ENCODE data around the gene DYSF. TPM values are rescaled to one million over a fixed set of nuclear protein-coding genes. Genes with fewer than 3 reads are reported as not detected.
A peak's percentile ranks its signal among the peaks of the same experiment; 100 is the strongest.

The DYSF gene
- total RNA-seq, 1 experiment from 2014 or later: 5.5 TPM

GRCh38 chr2:71695235-71696120, 242.1 kb downstream of the DYSF start:
- Histone ChIP-seq H3K9ac (ENCODE audit: extremely low read depth, insufficient read length, low read length) (no peak overlapping the region), H4K20me1 (ENCODE audit: control insufficient read depth, insufficient read depth, insufficient read length) (no peaks in the 10 kb centered on the region), H3K18ac (ENCODE audit: insufficient read length, low read depth, low read length) (peak overlapping the region; percentile 39), H4K5ac (ENCODE audit: insufficient read length, low read depth, low read length) (no peak overlapping the region), H3K23me2 (ENCODE audit: insufficient read length, low read depth, low read length, poor library complexity, severe bottlenecking) (peaks cover 3% of the 10 kb centered on the region), H3T11ph (ENCODE audit: low read length) (no peak overlapping the region), H2BK120ac (ENCODE audit: low read depth, low read length, poor library complexity, severe bottlenecking) (no peak overlapping the region), H2BK12ac (ENCODE audit: insufficient read length, low read depth, low read length) (no peak overlapping the region), H3K14ac (ENCODE audit: insufficient read depth, low read length) (peak overlapping the region; percentile 67; the same call in 1 of the 2 replicates), H4K91ac (ENCODE audit: insufficient read length, low read depth, low read length) (no peak overlapping the region), H3K79me1 (ENCODE audit: insufficient read depth, low read depth, low read length, poor library complexity, severe bottlenecking) (no peaks in the 10 kb centered on the region), H3K9me3 (ENCODE audit: control insufficient read depth, low read depth, low read length) (no peaks in the 10 kb centered on the region), H2AFZ (ENCODE audit: low read length) (no peak overlapping the region), H3K4me2 (ENCODE audit: insufficient read depth, insufficient read length, low read length) (no peak overlapping the region), H2BK5ac (ENCODE audit: insufficient read length, low read length) (no peak overlapping the region), H4K8ac (replicated peaks; ENCODE audit: insufficient read length, low read depth, low read length) (no peak overlapping the region), H2AK5ac (ENCODE audit: insufficient read length, low read length) (no peak overlapping the region), H3K23ac (ENCODE audit: insufficient read length, low read depth, low read length) (no peak overlapping the region), H2BK20ac (ENCODE audit: low read depth, low read length, poor library complexity, severe bottlenecking) (no peak overlapping the region), H3K4ac (ENCODE audit: low read depth, low read length) (no peak overlapping the region), H3K4me1 (ENCODE audit: insufficient read depth, low read length) (peaks cover 8% of the 10 kb centered on the region; the same call in 1 of the 2 replicates), H3K56ac (ENCODE audit: insufficient read length, low read depth, low read length) (no peak overlapping the region), H3K27ac (ENCODE audit: insufficient read length, low read depth, low read length) (no peak overlapping the region), H3K27me3 (ENCODE audit: insufficient read depth, low read length) (no peaks in the 10 kb centered on the region), H2BK15ac (ENCODE audit: low read depth, low read length) (no peak overlapping the region), H3K79me2 (ENCODE audit: insufficient read depth, low read length) (no peaks in the 10 kb centered on the region)
- Mint-ChIP-seq H3K4me1 (peaks cover 67 to 68% of the 10 kb centered on the region in 2 experiments), H3K36me3 (ENCODE audit: insufficient read depth in 1 of 3, low read depth in 3 of 3) (peaks cover 0 to 2% (median 0%) of the 10 kb centered on the region in 3 experiments; a peak in 3 of 7 replicates), H3K9me3 (peaks cover 0 to 5% of the 10 kb centered on the region in 2 experiments; a peak in 1 of 5 replicates), H3K27ac (peak overlapping the region; percentile 84 to 96 (median 92); a peak in 3 of 7 replicates), H3K27me3 (ENCODE audit: low read depth) (peaks cover 21% of the 10 kb centered on the region), H3K4me3 (no peak overlapping the region)
- no peak for DNase-seq
- no CpG with 5 or more reads among the region's 13 CpGs for WGBS (ENCODE audit: extremely low coverage, insufficient read length, low lambda C conversion rate)
- TF ChIP-seq CTCF (conservative IDR thresholded peaks at IDR 0.05): no peak

Data from H9 (cell line).